Fibroblast of mammary gland (primary cell): ENCODE results near the gene GATD1.

Source experiments
- DNase-seq: peaks from one replicate; pipeline ENCODE4 v3.0.0-alpha.2; 2010; ENCODE audit warnings: low read depth
- H3K4me3 ChIP-seq: 2 replicates; pipeline ENCODE4 v1.5.1; 2011; ENCODE audit warnings: low read depth, mild to moderate bottlenecking, low read length, moderate library complexity; ENCODE audit not compliant: control insufficient read depth
- TF ChIP-seq, protein P1 (sequence below): conservative IDR thresholded peaks from 2 replicates; pipeline ENCODE4 v1.5.1; 2011; ENCODE audit warnings: low read depth, low read length, inconsistent platforms; ENCODE audit not compliant: control insufficient read depth, insufficient read depth

GATD1 gene

DNA sequence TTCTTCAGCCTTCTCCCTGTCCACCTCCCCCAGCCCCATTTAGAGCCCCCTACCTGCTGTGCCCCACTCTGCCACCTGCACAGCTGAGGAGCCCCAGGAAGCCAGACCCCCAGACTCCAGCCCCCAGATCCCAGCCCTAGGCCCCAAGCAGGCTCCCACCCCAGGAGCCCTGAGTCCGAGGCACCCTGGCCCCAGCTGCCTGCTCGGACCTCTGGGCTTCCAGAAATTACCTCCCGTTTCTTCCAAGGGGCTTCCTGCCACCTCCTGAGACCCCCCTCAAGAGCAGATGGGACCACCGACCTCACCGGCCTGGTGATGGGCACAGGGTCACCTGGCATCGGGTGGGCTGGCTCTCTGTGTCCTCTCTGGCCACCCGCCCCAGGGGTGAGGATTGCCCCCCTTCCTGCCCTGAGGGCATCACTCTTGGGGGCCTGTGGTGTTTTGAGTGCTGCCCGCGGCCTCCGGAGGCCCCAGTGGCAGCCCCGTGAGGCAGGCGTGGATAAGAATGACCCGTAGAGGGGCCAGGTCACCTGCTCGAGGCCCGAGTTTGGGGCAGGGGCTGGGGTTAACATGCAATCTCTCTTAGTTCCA is 48.3 kb downstream of the GATD1 start:
- no peak for DNase-seq
- TF ChIP-seq, protein P1, sequence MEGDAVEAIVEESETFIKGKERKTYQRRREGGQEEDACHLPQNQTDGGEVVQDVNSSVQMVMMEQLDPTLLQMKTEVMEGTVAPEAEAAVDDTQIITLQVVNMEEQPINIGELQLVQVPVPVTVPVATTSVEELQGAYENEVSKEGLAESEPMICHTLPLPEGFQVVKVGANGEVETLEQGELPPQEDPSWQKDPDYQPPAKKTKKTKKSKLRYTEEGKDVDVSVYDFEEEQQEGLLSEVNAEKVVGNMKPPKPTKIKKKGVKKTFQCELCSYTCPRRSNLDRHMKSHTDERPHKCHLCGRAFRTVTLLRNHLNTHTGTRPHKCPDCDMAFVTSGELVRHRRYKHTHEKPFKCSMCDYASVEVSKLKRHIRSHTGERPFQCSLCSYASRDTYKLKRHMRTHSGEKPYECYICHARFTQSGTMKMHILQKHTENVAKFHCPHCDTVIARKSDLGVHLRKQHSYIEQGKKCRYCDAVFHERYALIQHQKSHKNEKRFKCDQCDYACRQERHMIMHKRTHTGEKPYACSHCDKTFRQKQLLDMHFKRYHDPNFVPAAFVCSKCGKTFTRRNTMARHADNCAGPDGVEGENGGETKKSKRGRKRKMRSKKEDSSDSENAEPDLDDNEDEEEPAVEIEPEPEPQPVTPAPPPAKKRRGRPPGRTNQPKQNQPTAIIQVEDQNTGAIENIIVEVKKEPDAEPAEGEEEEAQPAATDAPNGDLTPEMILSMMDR = no peak
- H3K4me3 ChIP-seq = no peak overlapping the region

DNA sequence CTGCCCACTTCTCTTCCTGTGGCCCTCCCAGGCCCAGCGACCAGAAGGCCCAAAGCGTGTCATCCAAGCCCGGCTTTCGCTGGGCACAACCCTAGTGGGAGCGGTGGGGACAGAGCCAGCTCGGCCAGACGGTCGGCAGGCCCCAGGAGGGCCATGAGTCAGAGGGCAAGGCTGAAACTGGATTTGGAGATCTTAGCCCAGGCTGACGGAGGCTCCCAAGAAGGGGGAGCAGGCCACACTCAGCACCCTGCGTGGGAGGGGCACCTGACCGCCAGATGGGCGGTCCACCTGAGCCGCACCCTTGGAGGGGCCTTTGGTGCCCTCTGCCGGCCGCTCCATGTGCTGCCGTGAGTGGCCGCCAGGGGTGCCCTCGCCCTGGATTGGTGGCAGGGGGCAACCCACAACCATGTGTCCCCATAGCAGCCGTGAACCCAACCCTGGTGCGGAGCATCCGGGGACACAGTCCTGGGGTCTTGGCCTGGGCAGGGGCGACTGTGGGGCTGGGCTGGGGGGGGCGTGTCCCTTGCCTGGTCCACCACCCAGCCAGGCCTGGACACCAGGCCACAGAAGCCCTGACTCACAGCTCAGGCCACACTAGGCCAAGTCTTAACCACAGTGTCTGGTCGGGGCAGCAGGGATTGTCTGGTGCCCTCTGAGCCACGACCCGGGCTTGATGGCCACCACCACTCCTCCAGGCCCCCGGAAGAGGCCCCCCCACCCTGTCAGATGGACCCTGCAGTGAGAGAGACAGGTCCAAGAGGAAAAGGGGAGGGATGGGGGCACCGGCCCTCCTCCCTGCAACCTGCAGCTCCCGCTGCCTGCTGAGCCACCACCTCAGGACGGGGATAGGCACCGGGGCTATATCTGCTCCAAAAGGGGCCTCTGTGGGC is 49.2 kb downstream of the GATD1 start:
- peak; percentile 97 for DNase-seq
- H3K4me3 ChIP-seq = no peak overlapping the region
- TF ChIP-seq, protein P1 = peak; percentile 89

DNA sequence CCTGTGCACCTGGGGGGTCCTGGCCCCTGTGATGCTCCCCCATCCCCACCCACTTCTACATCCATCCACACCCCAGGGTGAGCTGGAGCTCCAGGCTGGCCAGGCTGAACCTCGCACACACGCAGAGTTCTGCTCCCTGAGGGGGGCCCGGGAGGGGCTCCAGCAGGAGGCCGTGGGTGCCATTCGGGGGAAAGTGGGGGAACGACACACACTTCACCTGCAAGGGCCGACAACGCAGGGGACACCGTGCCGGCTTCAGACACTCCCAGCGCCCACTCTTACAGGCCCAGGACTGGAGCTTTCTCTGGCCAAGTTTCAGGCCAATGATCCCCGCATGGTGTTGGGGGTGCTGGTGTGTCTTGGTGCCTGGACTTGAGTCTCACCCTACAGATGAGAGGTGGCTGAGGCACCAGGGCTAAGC is 50.0 kb downstream of the GATD1 start:
- TF ChIP-seq, protein P1 = no peak
- no peak for DNase-seq
- H3K4me3 ChIP-seq = no peak overlapping the region

DNA sequence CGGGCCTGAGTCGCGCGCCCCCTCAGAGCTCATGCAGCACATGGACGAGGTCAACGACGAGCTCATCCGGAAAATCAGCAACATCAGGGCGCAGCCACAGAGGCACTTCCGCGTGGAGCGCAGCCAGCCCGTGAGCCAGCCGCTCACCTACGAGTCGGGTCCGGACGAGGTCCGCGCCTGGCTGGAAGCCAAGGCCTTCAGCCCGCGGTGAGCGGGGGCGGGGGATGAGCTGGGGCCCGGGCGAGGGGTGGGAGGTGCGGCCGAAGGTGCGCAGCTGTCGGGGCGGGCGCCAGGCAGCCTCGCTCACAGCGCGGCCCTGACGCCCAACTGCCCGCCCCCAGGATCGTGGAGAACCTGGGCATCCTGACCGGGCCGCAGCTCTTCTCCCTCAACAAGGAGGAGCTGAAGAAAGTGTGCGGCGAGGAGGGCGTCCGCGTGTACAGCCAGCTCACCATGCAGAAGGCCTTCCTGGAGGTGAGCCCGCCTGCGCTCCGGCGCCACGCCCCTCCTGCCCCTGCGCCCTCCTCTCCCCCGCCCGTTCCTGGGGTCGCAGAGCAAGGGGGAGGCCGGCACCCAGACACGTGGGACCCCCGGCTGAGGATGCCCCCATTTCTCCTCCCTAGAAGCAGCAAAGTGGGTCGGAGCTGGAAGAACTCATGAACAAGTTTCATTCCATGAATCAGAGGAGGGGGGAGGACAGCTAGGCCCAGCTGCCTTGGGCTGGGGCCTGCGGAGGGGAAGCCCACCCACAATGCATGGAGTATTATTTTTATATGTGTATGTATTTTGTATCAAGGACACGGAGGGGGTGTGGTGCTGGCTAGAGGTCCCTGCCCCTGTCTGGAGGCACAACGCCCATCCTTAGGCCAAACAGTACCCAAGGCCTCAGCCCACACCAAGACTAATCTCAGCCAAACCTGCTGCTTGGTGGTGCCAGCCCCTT is 50.7 kb downstream of the GATD1 start:
- TF ChIP-seq, protein P1 = no peak
- no peak overlapping the region for H3K4me3 ChIP-seq
- DNase-seq = peak; percentile 51

DNA sequence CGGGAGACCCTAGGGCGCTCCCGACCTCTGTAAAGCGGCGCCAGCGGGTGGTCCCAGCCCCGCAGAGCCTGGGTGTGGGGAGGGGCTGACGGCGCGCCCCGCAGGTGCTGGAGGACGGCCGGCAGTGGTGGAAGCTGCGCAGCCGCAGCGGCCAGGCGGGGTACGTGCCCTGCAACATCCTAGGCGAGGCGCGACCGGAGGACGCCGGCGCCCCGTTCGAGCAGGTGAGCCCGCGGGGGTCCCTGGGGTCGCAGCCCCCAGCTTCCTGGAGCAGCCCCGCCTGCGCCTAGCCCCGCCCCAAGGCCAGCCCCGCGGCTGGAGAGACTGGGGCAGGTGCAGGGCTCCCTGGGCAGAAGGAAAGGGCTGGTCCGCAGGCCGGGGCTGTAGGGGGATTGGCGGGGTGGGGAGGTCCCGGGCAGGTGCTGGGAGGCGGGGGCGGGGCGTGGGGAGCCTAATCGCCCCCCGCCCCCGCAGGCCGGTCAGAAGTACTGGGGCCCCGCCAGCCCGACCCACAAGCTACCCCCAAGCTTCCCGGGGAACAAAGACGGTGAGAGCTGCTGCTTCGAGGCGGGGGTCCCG is 51.6 kb downstream of the GATD1 start:
- TF ChIP-seq, protein P1 = no peak
- DNase-seq = no peak
- H3K4me3 ChIP-seq = no peak overlapping the region

DNA sequence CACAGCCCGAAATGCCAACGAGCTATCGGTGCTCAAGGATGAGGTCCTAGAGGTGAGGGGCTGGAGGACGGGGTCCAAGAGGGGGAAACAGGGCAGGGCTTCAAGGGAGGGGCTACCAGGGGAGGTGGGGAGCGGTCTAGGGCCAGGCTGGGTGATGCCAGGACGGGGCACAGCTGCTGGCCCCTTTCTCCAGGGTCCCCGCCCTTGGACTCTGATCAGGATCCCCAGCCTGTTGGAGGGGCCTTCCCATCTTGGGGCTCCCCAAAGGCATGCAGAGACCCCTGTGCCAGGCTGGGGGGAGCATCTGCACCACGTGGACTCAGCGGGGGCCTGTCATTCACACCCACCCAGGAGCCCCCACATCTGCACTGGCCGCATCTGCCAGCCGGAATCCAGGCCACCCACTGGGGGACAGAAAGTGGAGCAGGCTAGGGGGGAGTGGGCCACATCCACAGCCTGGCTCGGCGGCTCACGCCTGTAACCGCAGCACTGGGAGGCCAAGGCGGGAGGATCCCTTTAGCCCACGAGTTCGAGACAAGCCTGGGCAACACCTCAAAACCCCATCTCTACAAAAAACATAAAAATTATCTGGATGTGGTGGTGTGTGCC is 52.4 kb downstream of the GATD1 start:
- H3K4me3 ChIP-seq = no peak overlapping the region
- TF ChIP-seq, protein P1 = no peak

More for the DNA sequence above, 52.4 kb downstream of the GATD1 start:
- DNase-seq = no peak
